Measurements from ENCODE around the gene IP6K3. TPM values are rescaled to one million over a fixed set of nuclear protein-coding genes. Genes with fewer than 3 reads are reported as not detected.

Gene IP6K3
- total and polyA plus RNA-seq, 2 experiments from 2014 or later = 0.14 to 0.16 TPM

- TF ChIP-seq ZNF462 (CRISPR knock-in tag; IDR thresholded peaks at IDR 0.05) (no peak), REST (IDR thresholded peaks at IDR 0.05; ENCODE audit: unreplicated experiment) (no peak), EZH2phosphoT487 (IDR thresholded peaks at IDR 0.05; ENCODE audit: unreplicated experiment) (no peak), ETS1 (IDR thresholded peaks at IDR 0.05) (no peak), JUNB (IDR thresholded peaks at IDR 0.05; ENCODE audit: unreplicated experiment) (no peak), ZNF331 (CRISPR knock-in tag; IDR thresholded peaks at IDR 0.05; ENCODE audit: low read depth) (no peak)
Measured at GRCh38 chr6:33735216-33735615, 11.5 kb downstream of the IP6K3 start (continued).

All from GM23338 (cell line).